OCI-LY1 (cell line): Measurements from ENCODE around the gene EPB41L1.

Experiments
- H2AFZ ChIP-seq: fragments of 200-600 bp; sonication (generic), shearing (Covaris generic); 2 replicates; pipeline ENCODE4 v1.6.0; 2014; ENCODE audit warnings: antibody characterized with exemption, mild to moderate bottlenecking, low read length
- H3F3A ChIP-seq: fragments of 200-600 bp; sonication (generic), shearing (Covaris generic); 2 replicates; pipeline ENCODE4 v1.6.0; 2014; ENCODE audit warnings: mild to moderate bottlenecking, antibody characterized with exemption, low read length, moderate library complexity; ENCODE audit not compliant: insufficient read depth
- H3K27ac ChIP-seq: fragments of 200-600 bp; sonication (generic); 2 replicates; pipeline ENCODE4 v1.5.1; 2014; ENCODE audit warnings: low read length, mixed run types, mild to moderate bottlenecking, low read depth; ENCODE audit not compliant: poor library complexity, severe bottlenecking
- H3K27me3 ChIP-seq: fragments of 200-600 bp; sonication (generic); 2 replicates; pipeline ENCODE4 v1.6.0; 2014; ENCODE audit warnings: antibody characterized with exemption, mild to moderate bottlenecking, low read length, moderate library complexity; ENCODE audit not compliant: insufficient read depth
- H3K36me3 ChIP-seq: fragments of 200-600 bp; sonication (generic); 2 replicates; pipeline ENCODE4 v1.6.1; 2014; ENCODE audit warnings: mild to moderate bottlenecking, antibody characterized with exemption, low read length, moderate library complexity, mixed read lengths; ENCODE audit not compliant: insufficient read depth
- H3K4me1 ChIP-seq: fragments of 200-600 bp; sonication (generic); 2 replicates; pipeline ENCODE4 v1.5.1; 2014; ENCODE audit warnings: mild to moderate bottlenecking, low read length, moderate library complexity; ENCODE audit not compliant: insufficient read depth, severe bottlenecking
- H3K4me2 ChIP-seq: fragments of 200-600 bp; sonication (generic), shearing (Covaris generic); 2 replicates; pipeline ENCODE4 v1.6.1; 2014; ENCODE audit warnings: low read length
- H3K4me3 ChIP-seq: fragments of 200-600 bp; sonication (generic); 2 replicates; pipeline ENCODE4 v1.5.1; 2014; ENCODE audit warnings: low read length, low read depth, mild to moderate bottlenecking, mixed read lengths; ENCODE audit not compliant: poor library complexity, severe bottlenecking
- H3K79me2 ChIP-seq: fragments of 200-600 bp; shearing (Covaris generic); 2 replicates; pipeline ENCODE4 v1.6.1; 2016; ENCODE audit warnings: mixed run types, low read length, mixed read lengths; ENCODE audit not compliant: insufficient read depth
- H3K9ac ChIP-seq: fragments of 200-600 bp; sonication (generic), shearing (Covaris generic); 2 replicates; pipeline ENCODE4 v1.6.1; 2014; ENCODE audit warnings: mild to moderate bottlenecking, low read length, mixed read lengths
- H3K9me2 ChIP-seq: fragments of 200-600 bp; sonication (generic), shearing (Covaris generic); 2 replicates; pipeline ENCODE4 v1.6.1; 2014; ENCODE audit warnings: low read depth, mild to moderate bottlenecking, low read length, mixed read lengths
- H3K9me3 ChIP-seq: fragments of 200-600 bp; shearing (Covaris generic); 2 replicates; pipeline ENCODE4 v1.6.1; 2014; ENCODE audit warnings: low read length, mixed read lengths
- H4K20me1 ChIP-seq: fragments of 200-600 bp; sonication (generic), shearing (Covaris generic); 2 replicates; pipeline ENCODE4 v1.6.0; 2016; ENCODE audit warnings: mild to moderate bottlenecking, low read length; ENCODE audit not compliant: insufficient read depth
- CTCF ChIP-seq: fragments of 200-600 bp; sonication (generic), shearing (Covaris generic); IDR thresholded peaks from 2 replicates; pipeline ENCODE4 v1.5.1; 2017; ENCODE audit warnings: mild to moderate bottlenecking, antibody characterized with exemption, low read length, moderate library complexity, mixed read lengths
- EZH2 ChIP-seq: fragments of 200-600 bp; sonication (generic), shearing (Covaris generic); IDR thresholded peaks from 2 replicates; pipeline ENCODE4 v1.8.0; 2017; ENCODE audit warnings: borderline replicate concordance, mixed run types, mild to moderate bottlenecking, antibody characterized with exemption, low read length, moderate library complexity, mixed read lengths

Gene EPB41L1

GRCh38 chr20:36157610-36158009 lies 3.1 kb downstream of the EPB41L1 start:
- TF ChIP-seq CTCF = no peak
- no peak overlapping the region for H3K4me2 ChIP-seq
- H3K4me1 ChIP-seq = peaks cover 9% of the 10 kb centered on the region
- no peaks in the 10 kb centered on the region for H3K9me2 ChIP-seq
- H3K27me3 ChIP-seq = peaks cover 7% of the 10 kb centered on the region; the same call in 1 of the 2 replicates
- H3K4me3 ChIP-seq = no peak overlapping the region
- H3K79me2 ChIP-seq = no peaks in the 10 kb centered on the region
- no peak overlapping the region for H3K27ac ChIP-seq
- no peak overlapping the region for H3K9ac ChIP-seq
- H3K36me3 ChIP-seq = no peaks in the 10 kb centered on the region
- H3F3A ChIP-seq = no peaks in the 10 kb centered on the region
- no peak overlapping the region for H2AFZ ChIP-seq
- no peaks in the 10 kb centered on the region for H3K9me3 ChIP-seq
- H4K20me1 ChIP-seq = no peaks in the 10 kb centered on the region

- H3K27ac ChIP-seq = no peak overlapping the region
- H3K4me1 ChIP-seq = peaks cover 14% of the 10 kb centered on the region
- H3K9me3 ChIP-seq = no peaks in the 10 kb centered on the region
- H3K9me2 ChIP-seq = no peaks in the 10 kb centered on the region
- TF ChIP-seq EZH2 (no peak), CTCF (no peak)
- H4K20me1 ChIP-seq = no peaks in the 10 kb centered on the region
- H3K27me3 ChIP-seq = peaks cover 7% of the 10 kb centered on the region; the same call in 1 of the 2 replicates
- H3K4me3 ChIP-seq = no peak overlapping the region
- H3F3A ChIP-seq = no peaks in the 10 kb centered on the region
- no peak overlapping the region for H2AFZ ChIP-seq
- H3K36me3 ChIP-seq = no peaks in the 10 kb centered on the region
- H3K4me2 ChIP-seq = no peak overlapping the region
- no peaks in the 10 kb centered on the region for H3K79me2 ChIP-seq
- no peak overlapping the region for H3K9ac ChIP-seq
These were observed 3.7 kb downstream of the EPB41L1 start for GRCh38 chr20:36158160-36158741.

GRCh38 chr20:36159833-36160232 lies 5.3 kb downstream of the EPB41L1 start:
- no peaks in the 10 kb centered on the region for H3K9me2 ChIP-seq
- TF ChIP-seq EZH2 (no peak), CTCF (no peak)
- H3K79me2 ChIP-seq = no peaks in the 10 kb centered on the region
- no peak overlapping the region for H3K9ac ChIP-seq
- H2AFZ ChIP-seq = no peak overlapping the region
- H3K27me3 ChIP-seq = peaks cover 7% of the 10 kb centered on the region; the same call in 1 of the 2 replicates
- H3K27ac ChIP-seq = no peak overlapping the region
- H3K4me1 ChIP-seq = peaks cover 14% of the 10 kb centered on the region
- no peaks in the 10 kb centered on the region for H4K20me1 ChIP-seq
- H3K36me3 ChIP-seq = no peaks in the 10 kb centered on the region
- H3K4me3 ChIP-seq = no peak overlapping the region
- no peaks in the 10 kb centered on the region for H3K9me3 ChIP-seq
- no peaks in the 10 kb centered on the region for H3F3A ChIP-seq
- no peak overlapping the region for H3K4me2 ChIP-seq
